BJ (cell line): ENCODE results near the gene EHMT2. TPM values are rescaled to one million over a fixed set of nuclear protein-coding genes. Genes with fewer than 3 reads are reported as not detected.

ENCODE experiments used
- CTCF ChIA-PET: fragments of 350-600 bp; formaldehyde crosslinking; extraction: SDS; loops from one replicate; lab custom pipeline; 2021; ENCODE audit warnings: antibody characterized with exemption, inconsistent platforms; lab: Yijun Ruan, JAX
- POLR2A ChIA-PET: fragments of 300-600 bp; sonication (Branson Sonifier 250); formaldehyde crosslinking; extraction: SDS; loops from one replicate; lab custom pipeline; 2021; ENCODE audit warnings: antibody characterized with exemption; lab: Charles Lee
- DNase-seq: peaks from one replicate; pipeline ENCODE4 v3.0.0-alpha.2; 2011; ENCODE audit warnings: low read depth
- H3K27me3 ChIP-seq: 2 replicates; pipeline ENCODE4 v1.6.0; 2011; ENCODE audit warnings: low read length; ENCODE audit not compliant: control insufficient read depth, insufficient read depth
- H3K36me3 ChIP-seq: 2 replicates; pipeline ENCODE4 v1.5.1; 2011; ENCODE audit warnings: low read length; ENCODE audit not compliant: control insufficient read depth, insufficient read depth
- H3K4me3 ChIP-seq: 2 replicates; pipeline ENCODE4 v1.5.1; 2011; ENCODE audit warnings: low read depth, mild to moderate bottlenecking, control low read depth, low read length
- polyA plus RNA-seq: library from polyadenylated mRNA; depleted of rRNA; stranded (reverse); fragments of >200 nt; gene quantifications from 2 replicates; pipeline ENCODE4 v1.2.3, GENCODE V29; 2011
- TF ChIP-seq, protein P1 (sequence below): IDR thresholded peaks from 2 replicates; pipeline ENCODE4 v1.5.1; 2011; ENCODE audit warnings: low read depth, mild to moderate bottlenecking, control low read depth, inconsistent platforms, low read length, moderate library complexity; ENCODE audit not compliant: insufficient read depth

Gene EHMT2
- polyA plus RNA-seq, 1 experiment: 32.8 TPM

DNA sequence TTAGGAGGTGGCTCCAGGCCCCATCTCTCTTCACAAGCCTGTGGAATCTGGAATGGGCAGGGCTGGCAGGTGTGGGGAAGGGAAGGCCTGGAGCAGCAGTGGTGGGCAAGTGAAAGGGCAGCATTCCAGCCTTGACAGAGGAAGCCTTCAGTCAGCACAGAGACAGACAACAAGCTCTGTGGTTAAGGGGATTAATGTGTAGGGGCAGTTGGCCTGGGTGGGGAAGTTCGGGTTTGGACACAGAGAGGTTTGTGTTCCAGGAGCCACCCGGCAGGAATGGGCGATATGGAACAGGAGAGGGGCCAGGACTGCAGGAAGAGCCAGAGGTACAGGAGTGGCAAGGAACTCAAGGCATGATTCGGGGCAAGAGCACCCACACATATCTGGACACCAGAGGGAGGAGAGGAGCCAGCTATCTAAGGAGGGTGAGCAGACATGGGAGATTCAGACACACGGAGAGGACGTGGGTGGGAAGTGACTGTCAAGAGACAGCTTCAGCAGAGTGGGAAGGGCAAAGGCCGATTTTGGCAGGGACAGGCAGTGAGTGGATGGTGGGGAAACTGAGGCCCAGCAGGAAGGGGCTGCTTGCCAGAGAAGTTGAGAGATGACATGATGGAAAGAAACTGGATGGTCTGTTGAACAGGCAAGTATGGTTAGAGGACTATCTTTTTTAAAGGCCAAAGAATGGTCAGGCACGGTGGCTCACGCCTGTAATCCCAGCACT, 16.2 kb downstream of the EHMT2 start:
- no peak for DNase-seq
- Histone ChIP-seq H3K4me3 (no peak overlapping the region), H3K36me3 (peaks cover 29% of the 10 kb centered on the region), H3K27me3 (no peaks in the 10 kb centered on the region)
- ChIA-PET POLR2A (no interaction called here), CTCF (interaction anchor here (1.2 kb wide), 1 partner anchor 72 kb away, joined by 3 read pairs; no protein-coding TSS in a partner anchor)
- TF ChIP-seq, protein P1, sequence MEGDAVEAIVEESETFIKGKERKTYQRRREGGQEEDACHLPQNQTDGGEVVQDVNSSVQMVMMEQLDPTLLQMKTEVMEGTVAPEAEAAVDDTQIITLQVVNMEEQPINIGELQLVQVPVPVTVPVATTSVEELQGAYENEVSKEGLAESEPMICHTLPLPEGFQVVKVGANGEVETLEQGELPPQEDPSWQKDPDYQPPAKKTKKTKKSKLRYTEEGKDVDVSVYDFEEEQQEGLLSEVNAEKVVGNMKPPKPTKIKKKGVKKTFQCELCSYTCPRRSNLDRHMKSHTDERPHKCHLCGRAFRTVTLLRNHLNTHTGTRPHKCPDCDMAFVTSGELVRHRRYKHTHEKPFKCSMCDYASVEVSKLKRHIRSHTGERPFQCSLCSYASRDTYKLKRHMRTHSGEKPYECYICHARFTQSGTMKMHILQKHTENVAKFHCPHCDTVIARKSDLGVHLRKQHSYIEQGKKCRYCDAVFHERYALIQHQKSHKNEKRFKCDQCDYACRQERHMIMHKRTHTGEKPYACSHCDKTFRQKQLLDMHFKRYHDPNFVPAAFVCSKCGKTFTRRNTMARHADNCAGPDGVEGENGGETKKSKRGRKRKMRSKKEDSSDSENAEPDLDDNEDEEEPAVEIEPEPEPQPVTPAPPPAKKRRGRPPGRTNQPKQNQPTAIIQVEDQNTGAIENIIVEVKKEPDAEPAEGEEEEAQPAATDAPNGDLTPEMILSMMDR: no peak

DNA sequence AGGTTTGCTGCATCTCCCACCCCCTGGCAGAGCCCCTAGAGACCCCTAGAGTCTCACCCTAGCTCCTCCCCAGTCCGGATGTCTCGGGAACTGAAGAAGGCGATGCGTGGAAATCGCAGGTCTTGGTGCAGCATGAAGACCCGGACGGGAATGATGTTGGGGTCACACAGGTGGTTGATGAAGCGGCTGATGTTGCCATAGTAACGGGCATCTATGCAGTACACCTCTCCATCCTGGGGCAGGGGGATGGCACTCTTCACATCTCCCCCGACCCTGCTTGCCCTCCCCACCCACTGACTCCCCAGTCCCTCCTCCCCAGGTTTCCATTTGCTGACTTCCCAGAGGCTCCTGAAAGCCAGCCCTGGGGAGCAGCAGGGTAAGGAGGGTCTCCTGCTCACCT, 16.9 kb downstream of the EHMT2 start:
- ChIA-PET CTCF (interaction anchor here (0.5 to 1.3 kb wide), 2 partner anchors 72 to 74 kb away, joined by 3 read pairs; no protein-coding TSS in a partner anchor), POLR2A (no interaction called here)
- Histone ChIP-seq H3K27me3 (no peaks in the 10 kb centered on the region), H3K4me3 (no peak overlapping the region), H3K36me3 (peaks cover 29% of the 10 kb centered on the region)
- TF ChIP-seq, protein P1: no peak
- DNase-seq: no peak

DNA sequence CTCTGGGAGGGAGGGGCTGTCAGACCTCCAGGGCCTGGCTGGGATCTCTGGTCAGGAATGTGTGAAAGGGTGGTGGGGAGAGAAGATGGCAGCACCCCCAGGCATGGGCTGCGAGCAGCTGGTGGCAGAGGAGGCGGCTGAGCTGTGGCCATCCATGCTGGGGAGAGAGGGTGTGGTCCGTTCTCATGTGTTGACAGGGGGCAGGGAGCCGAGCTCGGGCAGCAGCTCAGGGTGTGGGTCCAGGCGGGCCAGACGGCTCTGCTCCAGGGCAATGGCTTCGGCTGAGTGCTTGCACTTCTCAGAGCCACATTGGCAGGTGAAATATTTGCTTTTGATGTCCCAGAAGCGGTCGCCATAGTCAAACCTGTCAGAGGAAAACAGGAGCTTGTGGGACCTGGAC, 17.6 kb downstream of the EHMT2 start:
- POLR2A ChIA-PET: no interaction called here

GRCh38 chr6:31879143-31879542, 18.4 kb downstream of the EHMT2 start:
- TF ChIP-seq, protein P1: no peak
- no peak for DNase-seq
- peaks cover 23% of the 10 kb centered on the region for H3K36me3 ChIP-seq
- no peak overlapping the region for H3K4me3 ChIP-seq
- CTCF ChIA-PET: interaction anchor here (1.0 kb wide), 1 partner anchor 11 kb away, joined by 3 read pairs; no protein-coding TSS in a partner anchor
- no peaks in the 10 kb centered on the region for H3K27me3 ChIP-seq
- POLR2A ChIA-PET: no interaction called here

More for the DNA sequence above, 17.6 kb downstream of the EHMT2 start:
- CTCF ChIA-PET: interaction anchor here (0.5 to 1.3 kb wide), 2 partner anchors 73 to 75 kb away, joined by 3 read pairs; no protein-coding TSS in a partner anchor
- DNase-seq: no peak
- Histone ChIP-seq H3K27me3 (no peaks in the 10 kb centered on the region), H3K4me3 (no peak overlapping the region), H3K36me3 (peaks cover 29% of the 10 kb centered on the region)
- TF ChIP-seq, protein P1: no peak

GRCh38 chr6:31878726-31879125, 18.8 kb downstream of the EHMT2 start, which contains the start of gene SLC44A4:
TSS of gene SLC44A4 (minus strand) at chr6:31878997. CDS start at chr6:31878980, 17 bp downstream.
- Histone ChIP-seq H3K36me3 (peaks cover 23% of the 10 kb centered on the region), H3K27me3 (no peaks in the 10 kb centered on the region), H3K4me3 (no peak within 1 kb of the TSS)
- ChIA-PET POLR2A (no interaction called here), CTCF (interaction anchor here (1.0 kb wide), 1 partner anchor 11 kb away, joined by 3 read pairs; no protein-coding TSS in a partner anchor)
- TF ChIP-seq, protein P1: no peak
- no peak for DNase-seq
